Lung (tissue), 12 donors: Measurements from ENCODE around the gene DBNL. TPM values are rescaled to one million over a fixed set of nuclear protein-coding genes. Genes with fewer than 3 reads are reported as not detected.
A peak's percentile ranks its signal among the peaks of the same experiment; 100 is the strongest.

Experiments used
- ATAC-seq: fragments of 200-7000 bp; cut with Tn5 transposase; one replicate; pipeline ENCODE4 v1.9.1; 2020; ENCODE audit warnings: moderate number of reproducible peaks; ENCODE audit not compliant: insufficient read depth, low FRiP score
- DNase-seq, 3 donors: peaks; one replicate each; pipeline ENCODE4 v3.0.0-alpha.2; 2013 to 2017
- H3K27ac ChIP-seq, 2 donors: one replicate each; pipeline ENCODE4 v1.5.1; 2013; ENCODE audit warnings: mild to moderate bottlenecking in 2 of 2, moderate library complexity in 2 of 2, control low read depth in 1 of 2, inconsistent platforms in 1 of 2, low read depth in 1 of 2, low read length in 1 of 2
- H3K27me3 ChIP-seq, 3 donors: one replicate each; pipeline ENCODE4 v1.5.1; 2013; ENCODE audit warnings: low read length in 2 of 3; ENCODE audit not compliant: control insufficient read depth in 3 of 3, insufficient read depth in 3 of 3
- H3K36me3 ChIP-seq, 4 donors: one replicate each; pipeline ENCODE4 v1.5.1; 2013; ENCODE audit warnings: low read length in 4 of 4, mild to moderate bottlenecking in 1 of 4, moderate library complexity in 1 of 4; ENCODE audit not compliant: control insufficient read depth in 4 of 4, insufficient read depth in 4 of 4
- H3K4me1 ChIP-seq, 5 donors: one replicate each; pipeline ENCODE4 v1.5.1; 2013; ENCODE audit warnings: low read length in 5 of 5, mild to moderate bottlenecking in 2 of 5, moderate library complexity in 1 of 5; ENCODE audit not compliant: control insufficient read depth in 5 of 5, insufficient read depth in 5 of 5
- H3K4me3 ChIP-seq: one replicate; pipeline ENCODE4 v1.5.1; 2013; ENCODE audit warnings: mild to moderate bottlenecking, control low read depth, moderate library complexity
- H3K9ac ChIP-seq, 2 donors: one replicate each; pipeline ENCODE4 v1.5.1; 2013; ENCODE audit warnings: low read length in 2 of 2, control low read depth in 1 of 2; ENCODE audit not compliant: insufficient read depth in 1 of 2
- H3K9me3 ChIP-seq, 4 donors: one replicate each; pipeline ENCODE4 v1.5.1; 2013; ENCODE audit warnings: low read length in 3 of 4, mild to moderate bottlenecking in 1 of 4, moderate library complexity in 1 of 4; ENCODE audit not compliant: control insufficient read depth in 4 of 4, insufficient read depth in 3 of 4
- WGBS, 2 donors: extraction: QIAGEN DNeasy Blood & Tissue Kit; methylation state at CpG; one replicate each; pipeline ENCODE4 v1.1.7; 2013; 5-methylcytosine and 5-hydroxymethylcytosine counted together
- polyA plus RNA-seq, 2 donors: library from polyadenylated mRNA; stranded (reverse); fragments of 200-250 nt; gene quantifications; one replicate each; pipeline ENCODE4 v1.2.1, GENCODE V29; 2013
- total RNA-seq, 2 donors: library from RNA; depleted of rRNA in 1 of 2; stranded (reverse); fragments of >200 nt in 1 of 2; gene quantifications; one replicate each; pipeline ENCODE4 v1.2.1, GENCODE V29; 2014 to 2021
- TF ChIP-seq, protein P1 (sequence below): IDR thresholded peaks from 2 replicates; pipeline ENCODE4 v1.5.1; 2012; ENCODE audit warnings: mild to moderate bottlenecking; ENCODE audit errors: control extremely low read depth, extremely low read depth
- donor health status: control.
- donor health status: control.
- donor health status: Bipolar disorder and iron deficiency.
- donor health status: healthy.
- donor health status: DM: yes; HTN: yes; CAD: no.

Gene DBNL
- total and polyA plus RNA-seq, 4 donors = 65.9 to 209 (median 116) TPM

- ATAC-seq = peak; percentile 64
- H3K36me3 ChIP-seq = no peaks in the 10 kb centered on the region
- H3K27ac ChIP-seq = peak overlapping the region; percentile 37 to 86
- WGBS, 2 donors = 62 to 74% methylated on average over 20 of the region's 20 CpGs
- no peaks in the 10 kb centered on the region for H3K27me3 ChIP-seq
- no peak overlapping the region for H3K9ac ChIP-seq
- peak; percentile 40 to 61 (median 51) for DNase-seq
- no peaks in the 10 kb centered on the region for H3K9me3 ChIP-seq
- TF ChIP-seq, protein P1, sequence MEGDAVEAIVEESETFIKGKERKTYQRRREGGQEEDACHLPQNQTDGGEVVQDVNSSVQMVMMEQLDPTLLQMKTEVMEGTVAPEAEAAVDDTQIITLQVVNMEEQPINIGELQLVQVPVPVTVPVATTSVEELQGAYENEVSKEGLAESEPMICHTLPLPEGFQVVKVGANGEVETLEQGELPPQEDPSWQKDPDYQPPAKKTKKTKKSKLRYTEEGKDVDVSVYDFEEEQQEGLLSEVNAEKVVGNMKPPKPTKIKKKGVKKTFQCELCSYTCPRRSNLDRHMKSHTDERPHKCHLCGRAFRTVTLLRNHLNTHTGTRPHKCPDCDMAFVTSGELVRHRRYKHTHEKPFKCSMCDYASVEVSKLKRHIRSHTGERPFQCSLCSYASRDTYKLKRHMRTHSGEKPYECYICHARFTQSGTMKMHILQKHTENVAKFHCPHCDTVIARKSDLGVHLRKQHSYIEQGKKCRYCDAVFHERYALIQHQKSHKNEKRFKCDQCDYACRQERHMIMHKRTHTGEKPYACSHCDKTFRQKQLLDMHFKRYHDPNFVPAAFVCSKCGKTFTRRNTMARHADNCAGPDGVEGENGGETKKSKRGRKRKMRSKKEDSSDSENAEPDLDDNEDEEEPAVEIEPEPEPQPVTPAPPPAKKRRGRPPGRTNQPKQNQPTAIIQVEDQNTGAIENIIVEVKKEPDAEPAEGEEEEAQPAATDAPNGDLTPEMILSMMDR = no peak
- H3K4me1 ChIP-seq = peaks cover 0 to 19% (median 0%) of the 10 kb centered on the region in 5 donors
- H3K4me3 ChIP-seq = no peak overlapping the region
Measured at GRCh38 chr7:44087911-44088838, 43.7 kb downstream of the DBNL start.

GRCh38 chr7:44093102-44093641 is 48.7 kb downstream of the DBNL start:
- no peak for ATAC-seq
- no peaks in the 10 kb centered on the region for H3K27me3 ChIP-seq
- no peaks in the 10 kb centered on the region for H3K36me3 ChIP-seq
- H3K9ac ChIP-seq = no peak overlapping the region
- H3K4me3 ChIP-seq = no peak overlapping the region
- no peak overlapping the region for H3K27ac ChIP-seq
- no peak for DNase-seq
- 72 to 76% methylated on average over 6 of the region's 6 CpGs for WGBS, 2 donors
- TF ChIP-seq, protein P1 = no peak
- H3K9me3 ChIP-seq = no peaks in the 10 kb centered on the region
- H3K4me1 ChIP-seq = peaks cover 0 to 20% (median 5%) of the 10 kb centered on the region in 5 donors

GRCh38 chr7:44094365-44094764 is 49.9 kb downstream of the DBNL start:
- 55 to 69% methylated on average over 2 of the region's 2 CpGs for WGBS, 2 donors

More at GRCh38 chr7:44094365-44094764, 49.9 kb downstream of the DBNL start:
- H3K4me3 ChIP-seq = no peak overlapping the region
- ATAC-seq (no peak), DNase-seq (no peak)
- no peaks in the 10 kb centered on the region for H3K36me3 ChIP-seq
- no peak overlapping the region for H3K9ac ChIP-seq
- peak overlapping the region in 1 of 2 donors; percentile 17 for H3K27ac ChIP-seq
- H3K4me1 ChIP-seq = peaks cover 0 to 13% (median 0%) of the 10 kb centered on the region in 5 donors
- H3K9me3 ChIP-seq = no peaks in the 10 kb centered on the region
- H3K27me3 ChIP-seq = no peaks in the 10 kb centered on the region
- TF ChIP-seq, protein P1 = no peak
